ENCODE results near the gene BRAT1. TPM values are rescaled to one million over a fixed set of nuclear protein-coding genes. Genes with fewer than 3 reads are reported as not detected.
A peak's percentile ranks its signal among the peaks of the same experiment; 100 is the strongest.

BRAT1 gene
- total RNA-seq: 18.2 TPM
- polyA plus RNA-seq: 30.9 TPM

DNA sequence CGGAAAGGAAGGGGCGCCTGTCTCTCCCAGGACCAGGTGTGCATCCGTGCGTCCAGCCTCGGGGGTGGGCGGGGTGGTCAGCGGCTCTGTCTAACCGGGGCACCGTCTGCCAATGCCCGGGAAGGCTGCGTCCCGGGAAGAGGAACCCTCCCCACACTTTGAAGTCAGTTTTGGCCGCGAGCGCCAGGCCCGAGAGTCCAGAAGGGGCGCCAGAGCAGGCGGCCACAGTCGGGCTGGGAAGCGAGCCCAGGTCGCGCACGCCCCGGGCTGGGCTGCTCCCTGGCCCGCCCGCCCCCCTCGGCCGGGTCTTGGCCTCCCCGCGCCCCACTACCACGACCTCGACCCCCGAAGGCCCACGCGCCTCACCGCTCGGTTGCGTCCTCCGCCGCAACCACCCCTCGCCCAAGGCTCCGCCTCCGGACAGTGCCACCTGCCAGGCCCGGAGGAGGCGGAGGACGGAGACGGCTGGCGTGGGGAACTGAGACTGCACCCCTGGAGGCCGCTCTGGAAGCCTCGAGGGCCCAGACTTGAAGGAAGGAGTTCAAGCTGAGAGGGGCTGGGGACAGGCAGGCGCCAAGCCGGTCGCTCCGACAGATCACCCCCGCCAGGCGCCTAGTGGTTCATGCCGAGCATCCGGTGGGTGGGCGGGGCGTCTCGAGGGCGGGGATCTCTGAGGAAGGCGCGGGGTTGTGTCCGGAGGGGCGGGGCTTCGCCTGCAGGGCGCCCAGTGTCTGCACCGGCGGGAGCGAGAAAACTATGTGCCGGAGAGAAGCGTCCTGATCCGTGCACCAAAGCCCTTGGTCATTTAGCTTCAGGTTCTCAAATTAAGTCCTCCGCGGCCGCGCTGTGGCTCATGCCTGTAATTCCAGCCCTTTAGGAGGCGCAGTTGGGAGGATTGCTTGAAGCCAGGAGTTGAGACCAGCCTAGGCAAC, at the start of gene BRAT1:
BRAT1 (minus strand) TSS at position 404 of the 932 bp plus-strand sequence. CDS start 1,093 bp downstream, outside the sequence.
- peaks cover 3% of the 10 kb centered on the region for H3K4me1 ChIP-seq (ENCODE audit: insufficient read depth)
- peak within 1 kb of the TSS; percentile 84 for H3K4me3 ChIP-seq (ENCODE audit: low read depth, low read length)
- WGBS: under 1% methylated on average over 79 of the region's 79 CpGs
- peak within 1 kb of the TSS; percentile 99 for H3K27ac ChIP-seq (ENCODE audit: low read depth)
- no peaks in the 10 kb centered on the region for H3K36me3 ChIP-seq (ENCODE audit: insufficient read depth)
- DNase-seq (ENCODE audit: extremely low spot score): peak; percentile 82

DNA sequence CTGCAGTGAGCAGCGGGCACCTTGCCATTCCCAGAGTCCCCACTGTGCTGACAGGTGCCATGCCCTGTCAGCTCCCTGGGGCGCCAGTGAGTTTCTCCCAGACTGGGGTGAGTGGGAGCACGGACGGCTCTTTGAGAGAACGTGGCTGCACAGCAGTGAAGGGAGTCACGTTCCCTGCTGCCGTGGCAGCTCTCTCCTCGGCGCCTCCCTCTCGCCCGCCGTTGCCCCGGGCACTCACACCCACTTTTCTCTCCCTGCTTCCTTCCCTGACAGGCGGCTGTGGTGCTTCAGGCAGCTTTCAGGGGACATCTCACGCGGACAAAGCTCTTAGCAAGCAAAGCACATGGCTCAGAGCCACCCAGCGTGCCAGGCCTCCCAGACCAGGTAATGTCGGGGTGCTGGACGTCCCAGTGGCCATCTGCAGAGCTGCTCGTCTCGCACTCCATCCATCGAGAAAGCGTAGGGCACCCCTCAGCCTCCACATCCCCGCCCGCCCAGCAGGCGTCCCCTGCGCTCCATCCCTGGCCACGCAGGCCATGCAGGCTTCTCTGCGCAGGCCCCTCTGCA, 49.4 kb upstream of the BRAT1 start:
- H3K27ac ChIP-seq (ENCODE audit: low read depth): no peak overlapping the region
- 93% methylated on average over 29 of the region's 29 CpGs for WGBS
- H3K36me3 ChIP-seq (ENCODE audit: insufficient read depth): no peaks in the 10 kb centered on the region
- H3K4me3 ChIP-seq (ENCODE audit: low read depth, low read length): no peak overlapping the region
- no peaks in the 10 kb centered on the region for H3K4me1 ChIP-seq (ENCODE audit: insufficient read depth)
- DNase-seq (ENCODE audit: extremely low spot score): no peak

GRCh38 chr7:2603044-2603965, 48.0 kb upstream of the BRAT1 start:
- Histone ChIP-seq H3K27ac (ENCODE audit: low read depth) (no peak overlapping the region), H3K36me3 (ENCODE audit: insufficient read depth) (peaks cover 2% of the 10 kb centered on the region), H3K4me3 (ENCODE audit: low read depth, low read length) (no peak overlapping the region), H3K4me1 (ENCODE audit: insufficient read depth) (no peaks in the 10 kb centered on the region)
- no peak for DNase-seq (ENCODE audit: extremely low spot score)
- 90% methylated on average over 35 of the region's 35 CpGs for WGBS

- 88% methylated on average over 19 of the region's 19 CpGs for WGBS
- Histone ChIP-seq H3K27ac (ENCODE audit: low read depth) (no peak overlapping the region), H3K36me3 (ENCODE audit: insufficient read depth) (peaks cover 2% of the 10 kb centered on the region), H3K4me3 (ENCODE audit: low read depth, low read length) (no peak overlapping the region), H3K4me1 (ENCODE audit: insufficient read depth) (no peaks in the 10 kb centered on the region)
- DNase-seq (ENCODE audit: extremely low spot score): no peak
Observed at GRCh38 chr7:2602406-2603043, 47.2 kb upstream of the BRAT1 start.

GRCh38 chr7:2601907-2602306, 46.6 kb upstream of the BRAT1 start:
- Histone ChIP-seq H3K36me3 (ENCODE audit: insufficient read depth) (peaks cover 2% of the 10 kb centered on the region), H3K4me3 (ENCODE audit: low read depth, low read length) (no peak overlapping the region), H3K27ac (ENCODE audit: low read depth) (no peak overlapping the region), H3K4me1 (ENCODE audit: insufficient read depth) (no peaks in the 10 kb centered on the region)
- 92% methylated on average over 11 of the region's 11 CpGs for WGBS
- no peak for DNase-seq (ENCODE audit: extremely low spot score)

DNA sequence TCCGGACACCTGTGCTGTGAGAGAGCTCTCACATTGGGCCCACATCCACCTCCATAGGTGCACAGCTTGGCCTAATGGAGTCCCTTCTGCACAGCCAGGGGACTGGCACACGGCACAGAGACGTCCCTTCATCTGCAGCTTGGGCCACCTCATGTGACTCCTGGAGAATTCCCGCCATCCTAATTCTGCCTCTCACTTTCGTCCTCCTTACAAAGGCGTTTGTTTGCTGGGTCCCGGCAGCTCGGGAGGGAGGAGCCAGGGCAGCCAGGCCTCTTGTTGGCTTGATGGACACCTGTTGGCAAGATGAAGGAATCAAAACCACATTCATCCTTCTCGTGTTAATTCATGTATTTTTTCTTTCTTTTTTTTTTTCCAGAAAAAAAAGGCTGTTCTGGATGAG, 45.7 kb upstream of the BRAT1 start:
- no peak overlapping the region for H3K27ac ChIP-seq (ENCODE audit: low read depth)
- no peaks in the 10 kb centered on the region for H3K4me1 ChIP-seq (ENCODE audit: insufficient read depth)
- peaks cover 2% of the 10 kb centered on the region for H3K36me3 ChIP-seq (ENCODE audit: insufficient read depth)
- DNase-seq (ENCODE audit: extremely low spot score): no peak
- WGBS: 77% methylated on average over 9 of the region's 9 CpGs
- no peak overlapping the region for H3K4me3 ChIP-seq (ENCODE audit: low read depth, low read length)

- no peaks in the 10 kb centered on the region for H3K4me1 ChIP-seq (ENCODE audit: insufficient read depth)
- H3K36me3 ChIP-seq (ENCODE audit: insufficient read depth): peaks cover 2% of the 10 kb centered on the region
- 85% methylated on average over 29 of the region's 29 CpGs for WGBS
- no peak overlapping the region for H3K4me3 ChIP-seq (ENCODE audit: low read depth, low read length)
- no peak overlapping the region for H3K27ac ChIP-seq (ENCODE audit: low read depth)
- DNase-seq (ENCODE audit: extremely low spot score): no peak
Observed at GRCh38 chr7:2598154-2598823, 43.0 kb upstream of the BRAT1 start.

- no peak for DNase-seq (ENCODE audit: extremely low spot score)
- Histone ChIP-seq H3K27ac (ENCODE audit: low read depth) (no peak overlapping the region), H3K36me3 (ENCODE audit: insufficient read depth) (peaks cover 2% of the 10 kb centered on the region), H3K4me3 (ENCODE audit: low read depth, low read length) (no peak overlapping the region), H3K4me1 (ENCODE audit: insufficient read depth) (no peaks in the 10 kb centered on the region)
- WGBS: 83% methylated on average over 13 of the region's 13 CpGs
Observed at GRCh38 chr7:2597273-2597640, 41.9 kb upstream of the BRAT1 start.

DNA sequence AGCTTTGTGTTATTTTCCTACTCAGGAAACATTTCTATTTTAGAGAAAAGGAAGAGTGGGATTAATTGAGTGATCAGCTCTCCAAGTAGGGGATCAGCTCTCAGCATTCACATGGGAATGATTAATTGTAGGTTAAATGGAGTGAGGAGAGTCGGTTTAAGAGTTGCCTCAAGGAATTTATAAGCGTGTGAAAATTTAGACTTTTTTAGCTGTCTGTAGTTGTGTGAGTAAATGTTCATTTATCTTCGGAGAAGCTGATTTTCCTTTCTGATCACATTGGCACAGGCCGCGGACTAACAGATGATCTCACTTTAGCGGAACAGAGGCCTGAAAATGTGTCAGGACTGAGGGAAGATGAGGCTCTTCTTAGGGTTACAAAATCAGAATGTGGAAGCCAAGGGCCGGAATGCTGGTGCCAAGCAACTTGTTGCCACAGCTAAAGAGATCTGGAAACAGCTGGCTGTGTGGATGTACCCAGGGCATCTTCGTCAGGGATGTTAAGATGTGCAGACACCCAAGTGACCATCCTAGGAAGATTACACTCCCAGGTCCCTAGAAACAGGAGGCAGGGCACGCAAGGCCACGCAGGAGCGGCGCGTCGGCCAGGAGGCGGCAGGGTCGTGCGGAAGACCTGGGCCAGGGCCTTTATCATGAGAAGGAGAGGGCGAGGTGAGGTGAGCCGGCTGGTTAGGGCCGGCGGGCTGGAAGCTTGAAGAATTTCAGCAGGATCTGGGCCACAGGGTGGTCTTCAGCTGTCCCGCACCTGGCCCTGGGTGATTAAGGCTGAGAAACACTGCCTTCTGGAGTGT, 41.3 kb upstream of the BRAT1 start:
- H3K27ac ChIP-seq (ENCODE audit: low read depth): no peak overlapping the region
- no peak for DNase-seq (ENCODE audit: extremely low spot score)
- no peaks in the 10 kb centered on the region for H3K4me1 ChIP-seq (ENCODE audit: insufficient read depth)
- 90% methylated on average over 22 of the region's 22 CpGs for WGBS
- no peak overlapping the region for H3K4me3 ChIP-seq (ENCODE audit: low read depth, low read length)
- H3K36me3 ChIP-seq (ENCODE audit: insufficient read depth): peaks cover 2% of the 10 kb centered on the region

GRCh38 chr7:2595258-2595860, 40.0 kb upstream of the BRAT1 start:
- no peak for DNase-seq (ENCODE audit: extremely low spot score)
- no peaks in the 10 kb centered on the region for H3K4me1 ChIP-seq (ENCODE audit: insufficient read depth)
- H3K4me3 ChIP-seq (ENCODE audit: low read depth, low read length): no peak overlapping the region
- 91% methylated on average over 27 of the region's 27 CpGs for WGBS
- peaks cover 2% of the 10 kb centered on the region for H3K36me3 ChIP-seq (ENCODE audit: insufficient read depth)
- H3K27ac ChIP-seq (ENCODE audit: low read depth): no peak overlapping the region

DNA sequence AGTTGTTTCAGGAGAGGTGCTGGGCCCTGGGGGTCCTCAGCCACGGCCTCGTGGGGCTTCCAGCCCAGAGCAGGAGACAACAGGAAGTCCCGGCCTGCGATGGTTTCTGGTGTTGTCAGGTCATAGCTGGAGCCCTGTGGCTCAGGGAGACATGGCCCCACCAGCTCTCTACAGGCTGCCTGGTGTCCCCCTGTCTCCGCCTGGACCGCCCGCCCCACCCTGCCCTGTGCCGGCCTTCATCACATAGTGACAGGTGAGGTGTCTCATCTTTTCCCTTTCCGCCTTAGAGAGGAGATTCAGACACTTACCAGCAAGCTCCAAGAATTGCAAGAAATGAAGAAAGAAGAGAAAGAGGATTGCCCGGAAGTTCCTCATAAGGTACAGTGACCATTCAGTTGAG, 39.3 kb upstream of the BRAT1 start:
- Histone ChIP-seq H3K4me3 (ENCODE audit: low read depth, low read length) (no peak overlapping the region), H3K36me3 (ENCODE audit: insufficient read depth) (peaks cover 2% of the 10 kb centered on the region), H3K4me1 (ENCODE audit: insufficient read depth) (no peaks in the 10 kb centered on the region), H3K27ac (ENCODE audit: low read depth) (no peak overlapping the region)
- no peak for DNase-seq (ENCODE audit: extremely low spot score)
- WGBS: 88% methylated on average over 10 of the region's 10 CpGs
